ENCODE data around the gene CYP24A1.

Gene CYP24A1

GRCh38 chr20:54156981-54157835, 16.6 kb downstream of the CYP24A1 start:
- no peak for DNase-seq (ENCODE audit: low read depth)

GRCh38 chr20:54156522-54156921, 17.3 kb downstream of the CYP24A1 start:
- no peak for DNase-seq (ENCODE audit: low read depth)

GRCh38 chr20:54155736-54156317, 18.0 kb downstream of the CYP24A1 start:
- no peak for DNase-seq (ENCODE audit: low read depth)

- no peak for DNase-seq (ENCODE audit: low read depth)
Measured at GRCh38 chr20:54154439-54154838, 19.3 kb downstream of the CYP24A1 start.

- no peak for DNase-seq (ENCODE audit: low read depth)
Measured at GRCh38 chr20:54153847-54154246, 19.9 kb downstream of the CYP24A1 start.

GRCh38 chr20:54153041-54153327, 20.8 kb downstream of the CYP24A1 start:
- no peak for DNase-seq (ENCODE audit: low read depth)

- no peak for DNase-seq (ENCODE audit: low read depth)
Measured at GRCh38 chr20:54152227-54153040, 21.4 kb downstream of the CYP24A1 start.

GRCh38 chr20:54151511-54152226, 22.1 kb downstream of the CYP24A1 start:
- DNase-seq (ENCODE audit: low read depth), result no peak

- DNase-seq (ENCODE audit: low read depth), result no peak
Measured at GRCh38 chr20:54151075-54151439, 22.7 kb downstream of the CYP24A1 start.

GRCh38 chr20:54149765-54150264, 24.0 kb downstream of the CYP24A1 start:
- DNase-seq (ENCODE audit: low read depth), result no peak

- DNase-seq (ENCODE audit: low read depth), result no peak
Measured at GRCh38 chr20:54148947-54149764, 24.6 kb downstream of the CYP24A1 start.

GRCh38 chr20:54146672-54147071, 27.1 kb downstream of the CYP24A1 start:
- DNase-seq (ENCODE audit: low read depth), result no peak

GRCh38 chr20:54144847-54145414, 28.9 kb downstream of the CYP24A1 start:
- no peak for DNase-seq (ENCODE audit: low read depth)

- peak; percentile 89 for DNase-seq (ENCODE audit: low read depth)
Measured at GRCh38 chr20:54140927-54141566, 32.7 kb downstream of the CYP24A1 start.

GRCh38 chr20:54140486-54140885, 33.3 kb downstream of the CYP24A1 start:
- no peak for DNase-seq (ENCODE audit: low read depth)

GRCh38 chr20:54140067-54140466, 33.7 kb downstream of the CYP24A1 start:
- no peak for DNase-seq (ENCODE audit: low read depth)

GRCh38 chr20:54139188-54139587, 34.6 kb downstream of the CYP24A1 start:
- no peak for DNase-seq (ENCODE audit: low read depth)

GRCh38 chr20:54138427-54138826, 35.4 kb downstream of the CYP24A1 start:
- DNase-seq (ENCODE audit: low read depth), result no peak

- DNase-seq (ENCODE audit: low read depth), result peak; percentile 85
Measured at GRCh38 chr20:54137115-54137514, 36.7 kb downstream of the CYP24A1 start.

- peak; percentile 95 for DNase-seq (ENCODE audit: low read depth)
Measured at GRCh38 chr20:54134445-54135220, 39.2 kb downstream of the CYP24A1 start.

Measured in HS-27A (cell line).